NOMO-1 treated with DMSO at 0.1 percent for 48 hours (cell line): ENCODE measurements around the gene ADAP1.

Source experiments
- DNase-seq: peaks from one replicate; lab custom pipeline; 2025; ENCODE audit not compliant: unreplicated experiment; lab: John Stamatoyannopoulos, UW

Gene ADAP1

GRCh38 chr7:988963-989529, 34.6 kb upstream of the ADAP1 start:
- no peak for DNase-seq

- no peak for DNase-seq
Observed at GRCh38 chr7:988426-988911, 34.0 kb upstream of the ADAP1 start.

GRCh38 chr7:987909-988308, 33.4 kb upstream of the ADAP1 start:
- DNase-seq = no peak

GRCh38 chr7:986766-987751, 32.6 kb upstream of the ADAP1 start:
- DNase-seq = no peak

- no peak for DNase-seq
Observed at GRCh38 chr7:985915-986741, 31.6 kb upstream of the ADAP1 start.

- no peak for DNase-seq
Observed at GRCh38 chr7:985127-985416, 30.6 kb upstream of the ADAP1 start.

- DNase-seq = no peak
Observed at GRCh38 chr7:984361-985126, 30.1 kb upstream of the ADAP1 start.

- DNase-seq = no peak
Observed at GRCh38 chr7:983616-984071, 29.2 kb upstream of the ADAP1 start.

GRCh38 chr7:983004-983615, 28.6 kb upstream of the ADAP1 start, which contains the start of gene CYP2W1:
Gene CYP2W1, plus strand, starts transcription at chr7:983181. Its CDS starts 31 bp downstream, at chr7:983212.
- no peak for DNase-seq

- no peak for DNase-seq
Observed at GRCh38 chr7:982511-983003, 28.1 kb upstream of the ADAP1 start.

GRCh38 chr7:981793-982510, 27.5 kb upstream of the ADAP1 start:
- no peak for DNase-seq

- no peak for DNase-seq
Observed at GRCh38 chr7:979886-980571, 25.5 kb upstream of the ADAP1 start.

GRCh38 chr7:979151-979550, 24.7 kb upstream of the ADAP1 start:
- DNase-seq = no peak

- no peak for DNase-seq
Observed at GRCh38 chr7:978416-979091, 24.1 kb upstream of the ADAP1 start.

- no peak for DNase-seq
Observed at GRCh38 chr7:978049-978346, 23.5 kb upstream of the ADAP1 start.

- DNase-seq = no peak
Observed at GRCh38 chr7:977326-978048, 23.0 kb upstream of the ADAP1 start.

- DNase-seq = no peak
Observed at GRCh38 chr7:976901-977325, 22.4 kb upstream of the ADAP1 start.
